ENCODE measurements around the gene PDE4C. TPM values are rescaled to one million over a fixed set of nuclear protein-coding genes. Genes with fewer than 3 reads are reported as not detected.

PDE4C gene
- total and polyA plus RNA-seq, 9 of the 15 experiments (the other 6 are each of a cell fraction or from before 2014, with no cell fraction given) = 0.04 to 0.91 (median 0.20) TPM; not detected in 1

GRCh38 chr19:18233224-18233825, 7.1 kb upstream of the PDE4C start (continued):
- TF ChIP-seq IRF1 (CRISPR knock-in tag; IDR thresholded peaks at IDR 0.05; ENCODE audit: borderline replicate concordance) (peak; percentile 35; the same call in 1 of the 2 replicates), PHF21A (IDR thresholded peaks at IDR 0.05; ENCODE audit: borderline replicate concordance, low read depth) (no peak), TBL1XR1 (IDR thresholded peaks at IDR 0.05; ENCODE audit: low read length in 2 of 2) (no peak), SETDB1 (IDR thresholded peaks at IDR 0.05; ENCODE audit: low read length) (no peak), STAT6 (CRISPR knock-in tag; IDR thresholded peaks at IDR 0.05) (no peak), ZBTB9 (CRISPR knock-in tag; IDR thresholded peaks at IDR 0.05) (peak; percentile 67; the same call in 1 of the 2 replicates), ZNF232 (CRISPR knock-in tag; IDR thresholded peaks at IDR 0.05) (peak; percentile 86; the same call in 1 of the 2 replicates), ZC3H4 (CRISPR knock-in tag; IDR thresholded peaks at IDR 0.05; ENCODE audit: borderline replicate concordance) (no peak), MCM7 (IDR thresholded peaks at IDR 0.05) (peak in 1 of 2 experiments; percentile 38; a peak in 1 of 4 replicates), FOXJ2 (tag; IDR thresholded peaks at IDR 0.05) (peak; percentile 63; the same call in 1 of the 2 replicates), CHD2 (IDR thresholded peaks at IDR 0.05; ENCODE audit: low read depth, low read length) (no peak), HMBOX1 (IDR thresholded peaks at IDR 0.05) (no peak), CBX5 (IDR thresholded peaks at IDR 0.05; ENCODE audit: borderline replicate concordance, low read depth) (no peak), SMAD3 (CRISPR knock-in tag; conservative IDR thresholded peaks at IDR 0.05) (no peak; the same call in 1 of the 2 replicates), ZC3H8 (IDR thresholded peaks at IDR 0.05) (no peak), PML (IDR thresholded peaks at IDR 0.05; ENCODE audit: low read length) (no peak), ZNF146 (CRISPR knock-in tag; IDR thresholded peaks at IDR 0.05; ENCODE audit: unreplicated experiment) (peak; percentile 29), TEAD2 (tag; IDR thresholded peaks at IDR 0.05) (no peak), FUS (optimal IDR thresholded peaks at IDR 0.05; ENCODE audit: low read depth, low read length) (no peak), ZNF583 (CRISPR knock-in tag; IDR thresholded peaks at IDR 0.05) (0 out of 2 replicates have a peak, but pooled peaks have one; percentile 31), STAT5B (CRISPR knock-in tag; IDR thresholded peaks at IDR 0.05) (no peak), CEBPB (tag; IDR thresholded peaks at IDR 0.05) (no peak), TCF15 (CRISPR knock-in tag; IDR thresholded peaks at IDR 0.05) (no peak), KAT8 (IDR thresholded peaks at IDR 0.05; ENCODE audit: low read depth) (no peak), MBD2 (IDR thresholded peaks at IDR 0.05; ENCODE audit: borderline replicate concordance, low read depth) (no peak), NFYB (IDR thresholded peaks at IDR 0.05; ENCODE audit: extremely low read depth, insufficient read length) (no peak)
